Activated naive CD4-positive, alpha-beta T cell treated with anti-CD3 and anti-CD28 coated beads, Interleukin-2, amount 50 U/mL, for 16 hours (primary cell): Measurements from ENCODE around the gene RNFT2.

Experiments used
- DNase-seq: peaks from one replicate; pipeline ENCODE4 v3.0.0-alpha.2; 2020

RNFT2 gene

DNA sequence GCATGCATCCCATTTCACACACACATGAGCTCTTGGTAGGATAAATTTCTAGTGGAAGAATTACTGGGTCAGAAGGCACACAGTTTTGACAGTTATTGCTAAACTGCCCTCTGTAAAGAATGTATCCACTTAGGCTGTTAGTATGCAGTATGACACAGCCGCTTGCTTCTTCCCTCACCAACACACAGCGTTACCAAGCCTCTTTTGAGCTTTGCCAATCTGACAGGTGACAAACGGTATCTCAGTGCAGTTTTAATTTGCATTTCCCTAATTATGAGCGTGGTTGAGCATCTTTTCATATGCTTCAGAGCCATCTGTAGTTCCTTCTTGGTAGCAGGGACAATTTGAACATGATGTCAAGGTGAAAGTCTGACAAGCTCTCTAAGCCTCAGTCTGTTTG lies 100.2 kb downstream of the RNFT2 start:
- no peak for DNase-seq

- DNase-seq: no peak
Measured at GRCh38 chr12:116839287-116839830, 101.2 kb downstream of the RNFT2 start.

- DNase-seq: no peak
Measured at GRCh38 chr12:116843085-116843484, 105.0 kb downstream of the RNFT2 start.

GRCh38 chr12:116849216-116849615 lies 111.1 kb downstream of the RNFT2 start:
- no peak for DNase-seq

DNA sequence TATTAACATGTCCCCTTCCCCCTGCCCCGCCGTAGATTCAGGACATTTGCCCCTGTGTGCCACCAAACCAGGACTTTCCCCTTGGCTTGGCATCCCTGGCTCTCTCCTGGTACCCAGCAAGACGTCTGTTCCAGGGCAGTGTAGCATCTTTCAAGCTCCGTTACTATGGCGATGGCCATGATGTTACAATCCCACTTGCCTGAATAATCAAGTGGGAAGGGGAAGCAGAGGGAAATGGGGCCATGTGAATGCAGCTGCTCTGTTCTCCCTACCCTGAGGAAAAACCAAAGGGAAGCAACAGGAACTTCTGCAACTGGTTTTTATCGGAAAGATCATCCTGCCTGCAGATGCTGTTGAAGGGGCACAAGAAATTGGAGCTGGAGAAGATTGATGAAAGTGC lies 114.2 kb downstream of the RNFT2 start:
- no peak for DNase-seq

DNA sequence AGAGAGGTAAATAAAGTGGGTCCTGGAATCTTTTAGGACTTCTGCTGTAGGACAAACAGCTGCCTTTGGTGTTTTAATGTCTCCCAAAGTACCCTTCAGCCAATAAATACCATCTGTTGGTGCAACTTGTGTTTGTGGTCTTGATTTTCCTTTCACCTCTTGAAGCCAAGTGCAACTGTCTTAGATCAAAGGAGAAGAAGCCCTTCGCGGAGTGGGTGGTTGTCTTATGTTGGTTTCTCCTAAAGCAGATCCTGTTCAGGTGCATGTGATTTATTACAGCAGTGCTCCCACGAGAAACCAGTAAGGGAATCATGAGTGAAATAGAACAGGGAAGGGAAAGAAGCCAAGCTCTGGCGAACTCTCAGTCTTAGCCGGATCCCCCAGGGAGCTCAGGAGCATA lies 115.4 kb downstream of the RNFT2 start:
- no peak for DNase-seq

DNA sequence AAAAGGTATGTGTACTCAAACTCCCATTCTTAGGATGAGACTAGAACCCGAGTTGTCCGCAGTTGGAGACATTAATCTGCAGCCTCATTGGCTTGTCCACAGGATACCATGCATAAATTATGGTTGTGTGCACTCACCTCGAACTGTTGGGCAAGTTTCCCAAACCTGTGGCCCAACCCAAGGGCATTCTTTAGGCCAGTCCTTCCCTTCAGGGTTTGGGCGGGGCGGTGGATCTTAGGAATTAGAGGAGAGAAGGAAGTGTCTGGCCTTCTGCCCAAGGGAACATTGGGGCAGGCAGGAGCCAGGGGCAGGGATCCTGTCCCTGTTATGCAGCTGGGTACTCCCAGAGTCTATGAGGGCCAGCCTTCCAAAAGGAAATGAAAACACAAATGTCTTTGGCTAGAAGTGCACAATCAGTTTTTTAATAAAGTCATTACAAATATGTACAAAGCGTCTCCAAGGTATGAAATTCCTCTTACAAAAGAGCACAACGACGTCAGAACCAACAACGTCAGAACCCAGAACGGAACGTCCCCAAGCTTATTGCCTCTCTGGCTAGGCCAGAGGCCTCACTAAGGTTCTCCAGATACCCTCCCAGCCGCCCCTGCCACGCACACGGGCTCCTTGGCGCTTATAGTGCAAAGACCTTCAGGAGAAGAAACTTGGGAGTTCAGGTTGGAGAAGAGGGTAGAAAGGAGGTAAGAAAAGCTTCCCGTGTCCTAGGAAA lies 117.8 kb downstream of the RNFT2 start:
- no peak for DNase-seq

DNA sequence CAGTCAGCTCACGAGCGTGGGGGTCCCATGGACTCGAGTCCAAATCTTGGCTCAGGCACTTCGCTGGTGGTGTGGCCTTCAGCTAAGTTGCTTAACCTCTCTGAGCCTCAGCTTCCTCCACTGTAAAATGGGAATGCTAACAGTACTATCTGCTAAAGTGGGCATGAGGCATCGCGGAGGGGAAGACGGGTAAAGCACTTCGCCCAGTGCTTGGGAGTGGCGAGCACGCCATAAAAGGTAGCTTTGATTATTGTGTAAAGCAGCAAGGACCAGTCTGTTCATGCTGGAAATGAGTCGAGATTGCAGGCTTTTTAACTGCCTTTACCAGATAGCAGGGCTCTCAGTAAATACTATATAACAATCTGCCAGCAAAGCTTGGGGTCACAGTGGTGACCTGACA lies 118.6 kb downstream of the RNFT2 start:
- no peak for DNase-seq

- DNase-seq: no peak
Measured at GRCh38 chr12:116859079-116859478, 121.0 kb downstream of the RNFT2 start.

DNA sequence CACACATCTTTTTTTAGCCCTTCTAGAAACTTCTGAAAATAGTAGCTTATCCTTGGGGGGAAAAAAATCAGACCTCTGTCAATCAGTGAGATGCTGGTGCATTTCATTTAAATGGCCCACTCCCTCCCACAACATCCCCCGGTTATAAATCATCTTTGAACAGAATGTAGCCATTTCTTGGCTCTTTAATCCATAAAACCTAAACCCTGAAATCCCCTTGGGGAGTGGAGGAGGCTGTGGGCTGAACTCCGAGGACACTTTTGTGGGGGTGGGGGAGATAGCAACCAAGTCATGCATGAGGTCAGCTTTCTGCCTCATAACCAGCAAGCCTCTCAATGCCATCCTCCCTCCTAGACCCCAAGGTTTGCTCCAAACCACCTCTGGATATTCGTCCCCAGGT lies 122.1 kb downstream of the RNFT2 start:
- no peak for DNase-seq

DNA sequence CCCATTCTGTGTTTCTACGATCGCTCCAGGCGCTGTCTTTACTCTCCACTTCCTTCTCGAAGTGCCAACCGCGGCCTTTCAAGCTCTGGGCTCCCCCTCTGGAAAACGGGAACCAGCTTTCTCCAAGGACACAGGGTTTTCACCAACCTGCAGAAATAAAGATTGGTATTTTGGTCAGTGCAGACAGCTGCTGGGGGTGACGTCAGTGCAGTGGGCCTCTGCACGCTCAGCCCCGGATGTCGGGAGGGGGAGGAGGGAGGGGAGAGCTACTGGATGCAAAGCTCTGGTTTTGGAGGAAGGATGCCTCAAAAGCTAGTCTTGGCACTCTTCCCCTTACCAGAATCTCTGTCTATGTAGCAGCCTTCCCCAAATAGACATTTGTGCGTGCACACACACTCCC lies 123.2 kb downstream of the RNFT2 start:
- peak; percentile 22 for DNase-seq

GRCh38 chr12:116862167-116862566 lies 124.1 kb downstream of the RNFT2 start:
- no peak for DNase-seq

DNA sequence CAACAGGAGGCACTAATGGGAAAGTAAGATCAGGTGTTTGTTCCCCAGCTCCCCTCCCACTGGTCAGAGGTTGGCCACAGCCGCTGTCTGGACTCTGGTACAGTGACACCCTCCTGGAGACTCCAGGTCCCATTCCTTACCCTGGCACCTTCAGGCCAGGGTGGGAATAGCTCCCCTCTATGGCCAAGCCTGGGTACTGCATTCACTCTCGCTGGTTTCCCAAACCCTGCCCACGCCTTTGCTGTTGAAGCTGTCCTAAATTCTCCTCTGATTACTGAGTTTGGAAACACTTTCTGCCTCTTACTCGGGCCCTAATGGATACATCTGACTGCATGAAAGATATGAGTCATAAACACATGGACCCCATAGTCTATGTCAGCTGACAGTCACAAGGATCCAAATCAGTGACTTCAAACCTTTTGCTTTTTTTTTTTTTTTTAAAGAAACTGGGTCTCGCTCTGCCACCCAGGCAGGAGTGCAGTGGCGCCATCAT lies 125.2 kb downstream of the RNFT2 start:
- DNase-seq: no peak

GRCh38 chr12:116864371-116865160 lies 126.5 kb downstream of the RNFT2 start:
- DNase-seq: no peak

GRCh38 chr12:116867523-116867922 lies 129.4 kb downstream of the RNFT2 start:
- DNase-seq: no peak

DNA sequence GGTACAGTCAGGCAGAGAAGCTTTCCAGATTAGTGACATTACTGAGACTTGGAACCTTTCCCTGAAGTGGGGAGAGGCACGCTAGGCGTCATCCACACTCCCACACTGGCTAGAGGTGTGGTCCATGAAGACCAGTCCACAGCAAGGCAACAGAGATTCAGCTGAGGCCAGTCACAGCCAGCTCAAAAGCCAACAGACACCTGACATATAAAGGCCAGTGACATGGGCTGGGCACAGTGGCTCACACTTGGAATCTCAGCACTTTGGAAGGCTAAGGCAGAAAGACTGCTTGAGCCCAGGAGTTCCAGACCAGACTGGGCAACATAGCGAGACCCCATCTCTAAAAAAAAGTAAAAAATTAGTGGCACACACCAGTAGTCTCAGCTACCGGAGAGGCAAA lies 132.2 kb downstream of the RNFT2 start:
- DNase-seq: no peak

- DNase-seq: no peak
Measured at GRCh38 chr12:116874324-116874995, 136.3 kb downstream of the RNFT2 start.

GRCh38 chr12:116876151-116876869 lies 138.2 kb downstream of the RNFT2 start:
- no peak for DNase-seq

GRCh38 chr12:116878567-116879508 lies 140.7 kb downstream of the RNFT2 start:
- no peak for DNase-seq

DNA sequence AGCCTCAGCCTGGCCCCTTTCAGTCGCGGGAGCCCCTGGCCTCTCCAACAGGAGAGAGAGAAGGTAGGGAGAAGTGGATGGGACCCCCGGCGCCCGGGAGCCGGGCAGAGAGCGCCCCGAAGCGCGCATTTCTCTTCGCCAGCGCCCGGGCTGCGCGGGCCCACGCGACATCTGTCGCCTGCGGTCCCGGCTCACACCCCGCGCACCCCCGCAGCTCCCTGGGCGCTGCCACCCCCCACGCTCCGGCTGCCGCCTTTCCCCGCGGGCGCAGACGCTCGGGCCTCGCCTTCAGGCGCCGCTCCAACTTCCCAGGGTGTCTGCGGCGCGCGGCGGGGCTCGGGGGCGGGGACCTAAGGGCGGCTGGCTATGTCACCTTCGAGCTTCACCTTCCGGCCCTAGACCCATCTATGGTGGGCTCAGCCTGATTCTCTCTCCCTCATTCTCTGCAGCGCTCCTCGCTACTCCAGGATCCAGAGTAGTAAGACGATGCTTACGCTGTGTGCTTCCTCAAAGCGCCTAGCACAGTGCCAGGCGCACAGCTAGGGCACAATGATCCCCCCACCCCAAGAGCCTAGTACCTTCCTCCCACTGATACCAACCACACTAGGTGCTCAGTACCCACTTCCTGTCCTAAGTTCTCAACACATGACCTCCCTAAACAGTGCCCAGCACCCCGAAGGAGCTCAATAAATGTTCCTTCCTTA lies 141.5 kb downstream of the RNFT2 start:
- no peak for DNase-seq
